Prostate gland (tissue), 2 donors: Measurements from ENCODE around the gene JUNB. TPM values are rescaled to one million over a fixed set of nuclear protein-coding genes. Genes with fewer than 3 reads are reported as not detected.

Experiments
- DNase-seq: peaks from one replicate; pipeline ENCODE4 v3.0.0-alpha.2; 2019; ENCODE audit warnings: low spot score
- H3K27ac ChIP-seq, 2 donors: fragments of 200-600 bp; sonication (generic); 2 replicates each; pipeline ENCODE4 v1.5.1; 2017 to 2019
- H3K27me3 ChIP-seq: fragments of 200-600 bp; sonication (generic); replicated peaks from 2 replicates; pipeline ENCODE4 v1.5.1; 2019; ENCODE audit not compliant: insufficient read depth
- H3K36me3 ChIP-seq, 2 donors: fragments of 200-600 bp; sonication (generic); 1 replicate in 1 of 2; 2 replicates in 1 of 2; pipeline versions ENCODE4 v1.5.1 to v1.8.1; 2017 to 2019
- H3K4me1 ChIP-seq: fragments of 200-600 bp; sonication (generic); replicated peaks from 2 replicates; pipeline ENCODE4 v1.5.1; 2019
- H3K4me3 ChIP-seq, 2 donors: fragments of 200-600 bp; sonication (generic); 2 replicates each; pipeline ENCODE4 v1.5.1; 2017 to 2019
- H3K9me3 ChIP-seq: fragments of 200-600 bp; sonication (generic); 2 replicates; pipeline ENCODE4 v1.5.1; 2017
- CTCF ChIP-seq, 4 experiments: fragments of 200-600 bp in 2 of 4; fragments of 450-650 bp in 2 of 4; sonication (generic) in 2 of 4; IDR thresholded peaks; 1 replicate in 3 of 4; 2 replicates in 1 of 4; pipeline ENCODE4 v1.5.1; 2016 to 2019; ENCODE audit warnings: antibody characterized with exemption in 4 of 4, mild to moderate bottlenecking in 2 of 4, moderate library complexity in 2 of 4
- POLR2A ChIP-seq: fragments of 450-650 bp; IDR thresholded peaks from one replicate; pipeline ENCODE4 v1.6.1; 2016; ENCODE audit warnings: antibody characterized with exemption, mild to moderate bottlenecking
- POLR2AphosphoS5 ChIP-seq: sonication (generic); formaldehyde crosslinking; IDR thresholded peaks from one replicate; pipeline ENCODE4 v1.6.1; 2017; ENCODE audit warnings: antibody characterized with exemption
- WGBS: methylation state at CpG from one replicate; pipeline ENCODE4 v1.1.5; 2018; 5-methylcytosine and 5-hydroxymethylcytosine counted together
- intact Hi-C: fragments of 100-400 bp; cut with DNase I; formaldehyde crosslinking; loops from one replicate; pipeline ENCODE4 v1.14.2; 2022
- total RNA-seq, 2 donors: library from RNA; depleted of rRNA; stranded (reverse); fragments of >200 nt; gene quantifications; one replicate each; pipeline ENCODE4 v1.1.0, GENCODE V29; 2016

Gene JUNB
- 100 to 1,000 TPM; 173 to 290 TPM for total RNA-seq

GRCh38 chr19:12791345-12792050 lies at the start of gene JUNB:
Gene JUNB, plus strand, starts transcription at chr19:12791486. Its CDS starts 286 bp downstream, at chr19:12791772.
- Histone ChIP-seq H3K27me3 (no peaks in the 10 kb centered on the region), H3K27ac (peak within 1 kb of the TSS; percentile 100), H3K4me3 (peak within 1 kb of the TSS; percentile 79 to 85), H3K4me1 (peaks cover 32% of the 10 kb centered on the region), H3K36me3 (no peaks in the 10 kb centered on the region), H3K9me3 (no peaks in the 10 kb centered on the region)
- TF ChIP-seq POLR2AphosphoS5 (peak; percentile 100), POLR2A (peak; percentile 100), CTCF (IDR thresholded peaks at IDR 0.05) (peak in 2 of 4 experiments; percentile 11 to 20)
- peak; percentile 98 for DNase-seq
- under 1% methylated on average over 73 of the region's 73 CpGs for WGBS
- intact Hi-C loops, result loop anchor here (10.0 kb wide), 1 partner anchor 67 kb away; the partner anchor contains the start of gene TNPO2

- 78% methylated on average over 17 of the region's 22 CpGs for WGBS
- H3K9me3 ChIP-seq, result no peaks in the 10 kb centered on the region
- intact Hi-C loops, result no loop called here
- no peak overlapping the region for H3K27ac ChIP-seq
- no peak for TF ChIP-seq POLR2AphosphoS5
- no peak for TF ChIP-seq CTCF (IDR thresholded peaks at IDR 0.05)
- TF ChIP-seq POLR2A, result no peak
- H3K27me3 ChIP-seq, result no peaks in the 10 kb centered on the region
- H3K36me3 ChIP-seq, result peaks cover 0 to 13% of the 10 kb centered on the region in 2 donors
- H3K4me1 ChIP-seq, result peaks cover 3% of the 10 kb centered on the region
- DNase-seq, result no peak
- H3K4me3 ChIP-seq, result no peak overlapping the region
Observed at GRCh38 chr19:12745166-12745897, 46.0 kb upstream of the JUNB start.

GRCh38 chr19:12748489-12748888 lies 42.8 kb upstream of the JUNB start:
- no peak overlapping the region for H3K27ac ChIP-seq
- WGBS, result 78% methylated on average over 6 of the region's 6 CpGs
- intact Hi-C loops, result no loop called here
- TF ChIP-seq POLR2AphosphoS5 (no peak), POLR2A (no peak), CTCF (IDR thresholded peaks at IDR 0.05) (no peak)
- H3K27me3 ChIP-seq, result no peaks in the 10 kb centered on the region
- no peak overlapping the region for H3K4me3 ChIP-seq
- H3K9me3 ChIP-seq, result no peaks in the 10 kb centered on the region
- H3K4me1 ChIP-seq, result peaks cover 3% of the 10 kb centered on the region
- H3K36me3 ChIP-seq, result peaks cover 0 to 13% of the 10 kb centered on the region in 2 donors
- DNase-seq, result no peak

GRCh38 chr19:12749938-12750521 lies 41.3 kb upstream of the JUNB start:
- WGBS, result 33% methylated on average over 24 of the region's 24 CpGs
- intact Hi-C loops, result no loop called here
- Histone ChIP-seq H3K36me3 (peaks cover 0 to 13% of the 10 kb centered on the region in 2 donors), H3K4me3 (no peak overlapping the region), H3K27me3 (no peaks in the 10 kb centered on the region), H3K9me3 (no peaks in the 10 kb centered on the region), H3K4me1 (peaks cover 3% of the 10 kb centered on the region), H3K27ac (no peak overlapping the region)
- no peak for TF ChIP-seq POLR2A
- TF ChIP-seq POLR2AphosphoS5, result no peak
- TF ChIP-seq CTCF (IDR thresholded peaks at IDR 0.05), result no peak
- no peak for DNase-seq
